ENCODE data around the gene SCFD2. TPM values are rescaled to one million over a fixed set of nuclear protein-coding genes. Genes with fewer than 3 reads are reported as not detected.

The SCFD2 gene
- total and polyA plus RNA-seq, 10 of the 15 experiments (the other 5 are each of a cell fraction or from before 2014, with no cell fraction given) = 4.8 to 37.6 (median 24.9) TPM

DNA sequence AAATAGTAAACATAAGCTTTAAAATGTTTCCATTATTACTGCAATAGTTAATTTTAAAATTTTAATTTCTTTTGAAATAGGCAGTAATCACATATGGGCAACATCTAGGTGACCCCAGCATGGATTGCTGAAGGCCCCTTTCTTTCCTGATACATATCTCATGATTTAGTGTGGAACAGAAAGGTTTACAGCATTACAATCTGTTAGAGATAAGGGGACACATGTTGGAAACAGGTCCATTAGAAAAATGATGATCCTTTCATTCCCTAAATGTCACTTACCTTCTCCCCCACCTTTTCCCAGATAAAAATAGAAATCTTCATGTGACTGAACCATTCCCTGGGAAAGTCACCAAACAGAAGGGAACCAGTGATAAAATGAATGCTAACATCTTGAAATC is 413.3 kb downstream of the SCFD2 start:
- Histone ChIP-seq H3K4me3 (no peak overlapping the region), H4K20me1 (ENCODE audit: control insufficient read depth, insufficient read depth) (no peaks in the 10 kb centered on the region), H3K4me2 (ENCODE audit: control insufficient read depth, insufficient read depth) (no peak overlapping the region), H3K79me2 (ENCODE audit: control insufficient read depth, insufficient read depth, low read length) (no peaks in the 10 kb centered on the region), H3K9ac (ENCODE audit: control insufficient read depth, insufficient read depth, low read length) (no peak overlapping the region), H3K4me1 (ENCODE audit: control insufficient read depth, insufficient read depth, low read length) (no peaks in the 10 kb centered on the region), H3K9me3 (replicated peaks; ENCODE audit: control insufficient read depth, insufficient read depth, low read length) (no peaks in the 10 kb centered on the region), H3K36me3 (ENCODE audit: control insufficient read depth in 2 of 2, insufficient read depth in 2 of 2, low read length in 1 of 2) (no peaks in the 10 kb centered on the region), H2AFZ (ENCODE audit: control insufficient read depth, low read depth, low read length) (no peak overlapping the region), H3K27ac (ENCODE audit: control insufficient read depth, insufficient read depth) (no peak overlapping the region), H3K27me3 (replicated peaks in 1 of 2; ENCODE audit: control insufficient read depth in 2 of 2, insufficient read depth in 2 of 2, low read length in 1 of 2) (no peaks in the 10 kb centered on the region)
- ChIA-PET RAD21 (ENCODE audit: unreplicated experiment) (no interaction called here), CTCF (interaction anchor here (0.8 to 1.7 kb wide), 2 partner anchors 9 to 41 kb away, joined by 3 to 7 read pairs; no protein-coding TSS in a partner anchor), POLR2A (no interaction called here), SMC1A (ENCODE audit: uncharacterized antibody, unreplicated experiment) (no interaction called here)
- FAIRE-seq = no peak
- in situ Hi-C loops (cut with MboI) = no loop called here
- intact Hi-C loops (cut with micrococcal nuclease; ENCODE audit: unreplicated experiment) = no loop called here
- DNase-seq (ENCODE audit: low read depth, low spot score) = no peak
- no TSS peak for BruUV-seq (replicated peaks)
- ATAC-seq = no peak
- TF ChIP-seq ATF7 (IDR thresholded peaks at IDR 0.05; ENCODE audit: low read depth) = no peak
- no peak for TF ChIP-seq WRNIP1 (IDR thresholded peaks at IDR 0.05; ENCODE audit: borderline replicate concordance, low read depth, low read length)
- TF ChIP-seq SMC3 (IDR thresholded peaks at IDR 0.05; ENCODE audit: borderline replicate concordance, low read length) = no peak
- TF ChIP-seq CUX1 (IDR thresholded peaks at IDR 0.05; ENCODE audit: insufficient replicate concordance, low read depth, low read length) = no peak
- TF ChIP-seq TCF7 (IDR thresholded peaks at IDR 0.05; ENCODE audit: borderline replicate concordance) = no peak
- TF ChIP-seq PRDM15 (CRISPR knock-in tag; IDR thresholded peaks at IDR 0.05) = no peak
- no peak for TF ChIP-seq RFX5 (IDR thresholded peaks at IDR 0.05; ENCODE audit: low read depth, low read length)
- no peak for TF ChIP-seq ASH2L (IDR thresholded peaks at IDR 0.05; ENCODE audit: borderline replicate concordance, low read depth)
- TF ChIP-seq EP300 (IDR thresholded peaks at IDR 0.05; ENCODE audit: borderline replicate concordance in 1 of 2, control insufficient read depth in 1 of 2, low read depth in 2 of 2, low read length in 2 of 2) = no peak
- TF ChIP-seq PKNOX1 (IDR thresholded peaks at IDR 0.05) = no peak
- no peak for TF ChIP-seq PAX8 (IDR thresholded peaks at IDR 0.05)
- TF ChIP-seq, protein P1, sequence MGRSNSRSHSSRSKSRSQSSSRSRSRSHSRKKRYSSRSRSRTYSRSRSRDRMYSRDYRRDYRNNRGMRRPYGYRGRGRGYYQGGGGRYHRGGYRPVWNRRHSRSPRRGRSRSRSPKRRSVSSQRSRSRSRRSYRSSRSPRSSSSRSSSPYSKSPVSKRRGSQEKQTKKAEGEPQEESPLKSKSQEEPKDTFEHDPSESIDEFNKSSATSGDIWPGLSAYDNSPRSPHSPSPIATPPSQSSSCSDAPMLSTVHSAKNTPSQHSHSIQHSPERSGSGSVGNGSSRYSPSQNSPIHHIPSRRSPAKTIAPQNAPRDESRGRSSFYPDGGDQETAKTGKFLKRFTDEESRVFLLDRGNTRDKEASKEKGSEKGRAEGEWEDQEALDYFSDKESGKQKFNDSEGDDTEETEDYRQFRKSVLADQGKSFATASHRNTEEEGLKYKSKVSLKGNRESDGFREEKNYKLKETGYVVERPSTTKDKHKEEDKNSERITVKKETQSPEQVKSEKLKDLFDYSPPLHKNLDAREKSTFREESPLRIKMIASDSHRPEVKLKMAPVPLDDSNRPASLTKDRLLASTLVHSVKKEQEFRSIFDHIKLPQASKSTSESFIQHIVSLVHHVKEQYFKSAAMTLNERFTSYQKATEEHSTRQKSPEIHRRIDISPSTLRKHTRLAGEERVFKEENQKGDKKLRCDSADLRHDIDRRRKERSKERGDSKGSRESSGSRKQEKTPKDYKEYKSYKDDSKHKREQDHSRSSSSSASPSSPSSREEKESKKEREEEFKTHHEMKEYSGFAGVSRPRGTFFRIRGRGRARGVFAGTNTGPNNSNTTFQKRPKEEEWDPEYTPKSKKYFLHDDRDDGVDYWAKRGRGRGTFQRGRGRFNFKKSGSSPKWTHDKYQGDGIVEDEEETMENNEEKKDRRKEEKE (IDR thresholded peaks at IDR 0.05) = no peak
